Neuronal stem cell (in vitro differentiated cells): ENCODE data around the gene PGGHG.
"Not testable (repeated sequence)": the region's sequence is repeated elsewhere in the genome, so short reads cannot be mapped to it uniquely, and the experiment has no call there.

Experiments
- DNase-seq: peaks from one replicate; pipeline ENCODE4 v3.0.0-alpha.2; 2013; ENCODE audit warnings: low spot score
- H2AFZ ChIP-seq: one replicate; pipeline ENCODE4 v1.6.1; 2013; ENCODE audit warnings: mild to moderate bottlenecking, low read length, inconsistent platforms
- H2AK5ac ChIP-seq: 2 replicates; pipeline ENCODE4 v1.6.1; 2013; ENCODE audit warnings: low read depth, mild to moderate bottlenecking, inconsistent platforms, low read length, moderate library complexity, mixed read lengths
- H2BK120ac ChIP-seq: 2 replicates; pipeline ENCODE4 v1.6.1; 2013; ENCODE audit warnings: low read depth, mild to moderate bottlenecking, inconsistent platforms, low read length, moderate library complexity, mixed read lengths
- H2BK12ac ChIP-seq: one replicate; pipeline ENCODE4 v1.6.1; 2013; ENCODE audit warnings: low read length, inconsistent platforms
- H2BK15ac ChIP-seq: 2 replicates; pipeline ENCODE4 v1.6.1; 2013; ENCODE audit warnings: mild to moderate bottlenecking, low read length, inconsistent platforms, mixed read lengths
- H2BK5ac ChIP-seq: one replicate; pipeline ENCODE4 v1.6.1; 2013; ENCODE audit warnings: inconsistent platforms, mild to moderate bottlenecking, low read length, moderate library complexity
- H3K14ac ChIP-seq: one replicate; pipeline ENCODE4 v1.6.1; 2013; ENCODE audit warnings: low read length, inconsistent platforms
- H3K18ac ChIP-seq: 2 replicates; pipeline ENCODE4 v1.6.1; 2013; ENCODE audit warnings: low read length, inconsistent platforms
- H3K23ac ChIP-seq: 2 replicates; pipeline ENCODE4 v1.6.1; 2013; ENCODE audit warnings: low read depth, mild to moderate bottlenecking, mixed read lengths, low read length, inconsistent platforms; ENCODE audit not compliant: poor library complexity
- H3K27ac ChIP-seq: replicated peaks from 3 replicates; pipeline ENCODE4 v1.5.1; 2013; ENCODE audit warnings: low read length, inconsistent platforms
- H3K27me3 ChIP-seq, 3 experiments: 2 replicates each; pipeline ENCODE4 v1.6.1; 2013; ENCODE audit warnings: low read length in 3 of 3, mild to moderate bottlenecking in 2 of 3, inconsistent platforms in 1 of 3, low read depth in 1 of 3, mixed read lengths in 1 of 3, moderate library complexity in 1 of 3; ENCODE audit not compliant: control insufficient read depth in 3 of 3, insufficient read depth in 3 of 3
- H3K36me3 ChIP-seq, 2 donors: replicated peaks in 1 of 2; 2 replicates each; pipeline ENCODE4 v1.6.1; 2013; ENCODE audit warnings: low read length in 2 of 2; ENCODE audit not compliant: control insufficient read depth in 2 of 2, insufficient read depth in 2 of 2
- H3K4ac ChIP-seq: 2 replicates; pipeline ENCODE4 v1.6.1; 2013; ENCODE audit warnings: inconsistent platforms, mild to moderate bottlenecking, low read length, moderate library complexity
- H3K4me1 ChIP-seq, 2 donors: 1 replicate in 1 of 2; 2 replicates in 1 of 2; pipeline ENCODE4 v1.6.1; 2013; ENCODE audit warnings: low read length in 2 of 2, low read depth in 1 of 2; ENCODE audit not compliant: control insufficient read depth in 2 of 2, insufficient read depth in 1 of 2
- H3K4me2 ChIP-seq: one replicate; pipeline ENCODE4 v1.6.1; 2013; ENCODE audit warnings: mild to moderate bottlenecking, low read length, inconsistent platforms; ENCODE audit not compliant: insufficient read depth, poor library complexity, severe bottlenecking
- H3K4me3 ChIP-seq, 2 donors: 2 replicates each; pipeline ENCODE4 v1.5.1; 2013; ENCODE audit warnings: low read length in 2 of 2, mild to moderate bottlenecking in 2 of 2, inconsistent platforms in 1 of 2, moderate library complexity in 1 of 2
- H3K79me1 ChIP-seq: one replicate; pipeline ENCODE4 v1.6.1; 2013; ENCODE audit warnings: low read depth, mild to moderate bottlenecking, inconsistent platforms, low read length, moderate library complexity
- H3K9ac ChIP-seq: one replicate; pipeline ENCODE4 v1.6.1; 2013; ENCODE audit warnings: mild to moderate bottlenecking, low read depth, low read length, inconsistent platforms; ENCODE audit not compliant: poor library complexity
- H3K9me3 ChIP-seq, 2 donors: replicated peaks in 1 of 2; 2 replicates each; pipeline versions ENCODE3 to v1.6.1; 2013; ENCODE audit warnings: low read length in 2 of 2, mild to moderate bottlenecking in 2 of 2, inconsistent platforms in 1 of 2, low read depth in 1 of 2, mixed read lengths in 1 of 2, moderate library complexity in 1 of 2; ENCODE audit not compliant: control insufficient read depth in 2 of 2, insufficient read depth in 1 of 2
- H4K8ac ChIP-seq: one replicate; pipeline ENCODE4 v1.6.1; 2013; ENCODE audit warnings: low read depth, mild to moderate bottlenecking, inconsistent platforms, low read length, moderate library complexity
- H4K91ac ChIP-seq: one replicate; pipeline ENCODE4 v1.6.1; 2013; ENCODE audit warnings: low read length, low read depth, mild to moderate bottlenecking, inconsistent platforms; ENCODE audit not compliant: poor library complexity
- WGBS, 2 donors: extraction: QIAGEN DNeasy Blood & Tissue Kit; methylation state at CpG; one replicate each; pipeline ENCODE4 v1.1.7; 2013; ENCODE audit warnings: missing lambda C conversion rate in 2 of 2, mixed read lengths in 1 of 2; ENCODE audit not compliant: insufficient read length in 2 of 2, insufficient replicate concordance in 1 of 2; ENCODE audit errors: extremely low coverage in 2 of 2; 5-methylcytosine and 5-hydroxymethylcytosine counted together

Gene PGGHG

GRCh38 chr11:261624-262023, 27.3 kb upstream of the PGGHG start:
- Histone ChIP-seq H2AK5ac (no peak overlapping the region), H4K91ac (no peak overlapping the region), H4K8ac (no peak overlapping the region), H3K79me1 (no peaks in the 10 kb centered on the region), H3K23ac (no peak overlapping the region), H3K18ac (no peak overlapping the region), H3K4ac (no peak overlapping the region), H2BK120ac (no peak overlapping the region), H3K27me3 (no peaks in the 10 kb centered on the region), H3K9ac (no peak overlapping the region), H3K9me3 (peaks cover 0 to 5% of the 10 kb centered on the region in 2 donors), H3K4me2 (no peak overlapping the region), H3K27ac (no peak overlapping the region), H2BK12ac (no peak overlapping the region), H3K36me3 (no peaks in the 10 kb centered on the region), H2BK15ac (no peak overlapping the region), H2BK5ac (no peak overlapping the region), H3K14ac (no peak overlapping the region), H3K4me1 (no peaks in the 10 kb centered on the region), H3K4me3 (no peak overlapping the region), H2AFZ (no peak overlapping the region)
- DNase-seq = no peak
- no CpG with 5 or more reads among the region's 4 CpGs for WGBS, 2 donors

DNA sequence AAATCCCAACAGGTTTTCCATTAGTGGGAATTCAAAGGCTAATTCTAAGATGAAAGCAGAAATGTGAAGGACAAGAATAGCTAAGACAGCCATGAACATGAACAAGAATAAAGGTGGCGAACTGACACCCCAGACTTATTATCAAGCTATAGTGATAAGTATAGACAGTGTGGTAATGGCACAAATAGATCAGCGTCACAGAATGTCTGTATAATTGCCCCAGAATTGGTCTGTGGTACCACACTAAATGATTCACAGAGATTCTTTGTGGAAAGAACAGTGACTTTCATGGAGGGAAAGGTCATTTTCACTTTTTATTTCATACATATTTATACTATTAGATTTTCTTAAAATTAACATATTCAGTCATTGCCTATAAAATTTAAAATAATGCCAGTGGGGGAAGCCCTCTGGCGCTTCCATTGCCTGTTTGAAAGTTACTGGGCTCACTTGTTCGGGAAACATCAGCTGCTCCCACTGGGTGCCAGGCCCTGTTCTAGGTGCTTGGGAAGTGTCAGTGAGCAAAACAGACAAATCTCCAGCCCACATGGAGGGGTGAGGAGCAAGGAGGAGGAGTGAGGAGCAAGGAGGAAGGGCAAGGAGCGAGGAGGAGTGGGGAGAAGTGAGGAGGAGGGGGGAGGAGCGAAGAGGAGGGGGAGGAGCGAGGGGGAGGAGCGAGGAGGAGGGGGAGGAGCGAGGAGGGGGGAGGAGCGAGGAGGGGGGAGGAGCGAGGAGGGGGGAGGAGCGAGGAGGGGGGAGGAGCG, 22.1 kb upstream of the PGGHG start:
- no peak overlapping the region for H4K8ac ChIP-seq
- no peak for DNase-seq
- no CpG with 5 or more reads among the region's 13 CpGs for WGBS, 2 donors
- no peaks in the 10 kb centered on the region for H3K36me3 ChIP-seq
- H3K9me3 ChIP-seq = peaks cover 4 to 6% of the 10 kb centered on the region in 2 donors
- no peaks in the 10 kb centered on the region for H3K27me3 ChIP-seq
- no peak overlapping the region for H3K4me2 ChIP-seq
- no peak overlapping the region for H2AFZ ChIP-seq
- H2BK15ac ChIP-seq = no peak overlapping the region
- no peaks in the 10 kb centered on the region for H3K79me1 ChIP-seq
- H2BK5ac ChIP-seq = no peak overlapping the region
- H3K27ac ChIP-seq = no peak overlapping the region
- peaks cover 0 to 5% of the 10 kb centered on the region in 2 donors for H3K4me1 ChIP-seq
- H3K4ac ChIP-seq = no peak overlapping the region
- no peak overlapping the region for H2BK12ac ChIP-seq
- no peak overlapping the region for H3K18ac ChIP-seq
- no peak overlapping the region for H3K4me3 ChIP-seq
- no peak overlapping the region for H4K91ac ChIP-seq
- H3K14ac ChIP-seq = no peak overlapping the region
- no peak overlapping the region for H3K9ac ChIP-seq
- no peak overlapping the region for H2BK120ac ChIP-seq
- no peak overlapping the region for H3K23ac ChIP-seq
- H2AK5ac ChIP-seq = no peak overlapping the region

DNA sequence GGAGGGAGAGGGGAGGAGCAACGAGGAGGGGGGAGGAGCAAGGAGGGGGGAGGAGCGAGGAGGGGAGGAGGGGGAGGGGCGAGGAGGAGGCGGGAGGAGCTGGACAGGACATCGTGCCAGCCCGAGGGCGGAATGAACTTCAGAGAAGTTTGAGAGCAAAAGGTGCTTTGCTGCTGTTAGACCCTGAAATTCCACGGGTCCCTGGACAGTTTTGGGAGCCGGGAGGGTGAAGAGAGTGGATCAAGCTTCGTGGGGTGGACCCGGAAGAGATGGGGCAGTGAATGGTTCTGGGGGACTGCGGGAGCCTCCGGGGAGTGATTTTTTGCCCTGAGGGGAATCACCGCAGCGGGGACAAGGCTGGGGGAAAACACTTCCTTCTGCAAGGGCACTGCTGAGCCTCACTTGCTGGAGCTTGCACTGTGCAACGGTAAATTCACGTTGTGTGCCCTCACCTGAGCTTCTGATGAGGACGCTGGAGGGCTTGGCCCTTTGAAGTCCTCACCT, 21.4 kb upstream of the PGGHG start:
- no peak overlapping the region for H2BK12ac ChIP-seq
- H2AK5ac ChIP-seq = peak overlapping the region; percentile 34
- H3K4ac ChIP-seq = no peak overlapping the region
- peak overlapping the region; percentile 47 for H3K14ac ChIP-seq
- no peak for DNase-seq
- H3K23ac ChIP-seq = peak overlapping the region; percentile 95
- peak overlapping the region; percentile 56 for H2AFZ ChIP-seq
- H2BK120ac ChIP-seq = no peak overlapping the region
- H3K27ac ChIP-seq = no peak overlapping the region
- H4K8ac ChIP-seq = no peak overlapping the region
- H3K4me2 ChIP-seq = no peak overlapping the region
- H3K27me3 ChIP-seq = no peaks in the 10 kb centered on the region
- H3K79me1 ChIP-seq = no peaks in the 10 kb centered on the region
- no peak overlapping the region for H4K91ac ChIP-seq
- peak overlapping the region; percentile 10 for H2BK15ac ChIP-seq
- peak overlapping the region; percentile 4 for H3K18ac ChIP-seq
- no peak overlapping the region for H3K4me3 ChIP-seq
- H3K9me3 ChIP-seq = peaks cover 3 to 4% of the 10 kb centered on the region in 2 donors
- H3K36me3 ChIP-seq = no peaks in the 10 kb centered on the region
- H3K4me1 ChIP-seq = peaks cover 0 to 5% of the 10 kb centered on the region in 2 donors
- no peak overlapping the region for H3K9ac ChIP-seq
- H2BK5ac ChIP-seq = no peak overlapping the region
- WGBS, 2 donors = no CpG with 5 or more reads among the region's 18 CpGs

DNA sequence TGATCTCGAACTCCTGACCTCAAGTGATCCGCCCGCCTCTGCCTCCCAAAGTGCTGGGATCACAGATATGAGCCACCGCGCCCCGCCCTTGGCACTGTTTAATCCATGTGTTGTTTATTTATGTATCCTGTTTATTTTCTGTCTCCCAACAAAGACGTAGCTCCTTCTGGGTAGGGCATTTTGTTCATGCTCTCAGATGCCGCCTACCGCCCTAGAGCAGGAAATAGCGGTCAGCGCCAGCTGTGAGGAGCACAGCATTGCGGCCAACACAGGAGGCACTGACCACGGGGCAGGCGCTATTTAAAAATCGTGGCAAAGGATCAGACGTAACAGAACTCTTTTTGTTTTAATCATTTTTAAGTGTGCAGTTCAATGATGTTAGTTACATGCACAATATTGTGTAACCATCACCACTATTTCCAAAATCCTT, 20.2 kb upstream of the PGGHG start:
- H3K14ac ChIP-seq, H2BK5ac ChIP-seq, H2BK15ac ChIP-seq, H3K36me3 ChIP-seq, H2BK120ac ChIP-seq, H3K23ac ChIP-seq, H3K18ac ChIP-seq, H4K8ac ChIP-seq, H2BK12ac ChIP-seq, H3K79me1 ChIP-seq, H3K4ac ChIP-seq, H3K4me3 ChIP-seq, DNase-seq, H3K9me3 ChIP-seq, H3K27ac ChIP-seq, H2AK5ac ChIP-seq, H4K91ac ChIP-seq, H3K27me3 ChIP-seq, H3K9ac ChIP-seq, H3K4me1 ChIP-seq, H3K4me2 ChIP-seq: not testable (repeated sequence)
- H2AFZ ChIP-seq = peak overlapping the region; percentile 53
- WGBS, 2 donors = no CpG with 5 or more reads among the region's 16 CpGs
